ENCODE results near the gene ABCA3.

ABCA3 gene

GRCh38 chr16:2292221-2292620, 48.3 kb downstream of the ABCA3 start:
- Histone ChIP-seq H3K4me1 (ENCODE audit: control insufficient read depth in 1 of 2, insufficient read depth in 2 of 2, low read length in 2 of 2) (no peaks in the 10 kb centered on the region), H3K36me3 (ENCODE audit: control insufficient read depth in 1 of 2, insufficient read depth in 2 of 2, low read length in 2 of 2) (no peaks in the 10 kb centered on the region), H3K9ac (ENCODE audit: low read depth in 1 of 2, low read length in 2 of 2) (no peak overlapping the region), H3K9me3 (ENCODE audit: control insufficient read depth in 1 of 2, low read length in 2 of 2) (no peaks in the 10 kb centered on the region), H3K27me3 (ENCODE audit: control insufficient read depth in 1 of 2, insufficient read depth in 2 of 2, low read length in 2 of 2) (no peaks in the 10 kb centered on the region), H3K4me3 (ENCODE audit: low read depth in 1 of 2, low read length in 2 of 2) (no peak overlapping the region), H3K27ac (ENCODE audit: low read depth, low read length) (no peak overlapping the region)

GRCh38 chr16:2289282-2289681, 51.2 kb downstream of the ABCA3 start:
- H3K4me1 ChIP-seq (ENCODE audit: control insufficient read depth in 1 of 2, insufficient read depth in 2 of 2, low read length in 2 of 2) = no peaks in the 10 kb centered on the region
- H3K9ac ChIP-seq (ENCODE audit: low read depth in 1 of 2, low read length in 2 of 2) = no peak overlapping the region
- no peaks in the 10 kb centered on the region for H3K36me3 ChIP-seq (ENCODE audit: control insufficient read depth in 1 of 2, insufficient read depth in 2 of 2, low read length in 2 of 2)
- H3K9me3 ChIP-seq (ENCODE audit: control insufficient read depth in 1 of 2, low read length in 2 of 2) = no peaks in the 10 kb centered on the region
- H3K4me3 ChIP-seq (ENCODE audit: low read depth in 1 of 2, low read length in 2 of 2) = no peak overlapping the region
- no peaks in the 10 kb centered on the region for H3K27me3 ChIP-seq (ENCODE audit: control insufficient read depth in 1 of 2, insufficient read depth in 2 of 2, low read length in 2 of 2)
- no peak overlapping the region for H3K27ac ChIP-seq (ENCODE audit: low read depth, low read length)

GRCh38 chr16:2288726-2289125, 51.8 kb downstream of the ABCA3 start:
- H3K27me3 ChIP-seq (ENCODE audit: control insufficient read depth in 1 of 2, insufficient read depth in 2 of 2, low read length in 2 of 2) = no peaks in the 10 kb centered on the region
- H3K9ac ChIP-seq (ENCODE audit: low read depth in 1 of 2, low read length in 2 of 2) = no peak overlapping the region
- no peak overlapping the region for H3K4me3 ChIP-seq (ENCODE audit: low read depth in 1 of 2, low read length in 2 of 2)
- no peaks in the 10 kb centered on the region for H3K36me3 ChIP-seq (ENCODE audit: control insufficient read depth in 1 of 2, insufficient read depth in 2 of 2, low read length in 2 of 2)
- H3K9me3 ChIP-seq (ENCODE audit: control insufficient read depth in 1 of 2, low read length in 2 of 2) = no peaks in the 10 kb centered on the region
- H3K27ac ChIP-seq (ENCODE audit: low read depth, low read length) = no peak overlapping the region
- no peaks in the 10 kb centered on the region for H3K4me1 ChIP-seq (ENCODE audit: control insufficient read depth in 1 of 2, insufficient read depth in 2 of 2, low read length in 2 of 2)

- Histone ChIP-seq H3K9ac (ENCODE audit: low read depth in 1 of 2, low read length in 2 of 2) (no peak overlapping the region), H3K4me3 (ENCODE audit: low read depth in 1 of 2, low read length in 2 of 2) (no peak overlapping the region), H3K4me1 (ENCODE audit: control insufficient read depth in 1 of 2, insufficient read depth in 2 of 2, low read length in 2 of 2) (no peaks in the 10 kb centered on the region), H3K9me3 (ENCODE audit: control insufficient read depth in 1 of 2, low read length in 2 of 2) (no peaks in the 10 kb centered on the region), H3K27me3 (ENCODE audit: control insufficient read depth in 1 of 2, insufficient read depth in 2 of 2, low read length in 2 of 2) (no peaks in the 10 kb centered on the region), H3K36me3 (ENCODE audit: control insufficient read depth in 1 of 2, insufficient read depth in 2 of 2, low read length in 2 of 2) (no peaks in the 10 kb centered on the region), H3K27ac (ENCODE audit: low read depth, low read length) (no peak overlapping the region)
These were observed 52.5 kb downstream of the ABCA3 start for GRCh38 chr16:2287916-2288547.

GRCh38 chr16:2286550-2286949, 54.0 kb downstream of the ABCA3 start:
- H3K27ac ChIP-seq (ENCODE audit: low read depth, low read length) = no peak overlapping the region
- H3K36me3 ChIP-seq (ENCODE audit: control insufficient read depth in 1 of 2, insufficient read depth in 2 of 2, low read length in 2 of 2) = no peaks in the 10 kb centered on the region
- no peak overlapping the region for H3K4me3 ChIP-seq (ENCODE audit: low read depth in 1 of 2, low read length in 2 of 2)
- no peaks in the 10 kb centered on the region for H3K27me3 ChIP-seq (ENCODE audit: control insufficient read depth in 1 of 2, insufficient read depth in 2 of 2, low read length in 2 of 2)
- no peak overlapping the region for H3K9ac ChIP-seq (ENCODE audit: low read depth in 1 of 2, low read length in 2 of 2)
- no peaks in the 10 kb centered on the region for H3K4me1 ChIP-seq (ENCODE audit: control insufficient read depth in 1 of 2, insufficient read depth in 2 of 2, low read length in 2 of 2)
- no peaks in the 10 kb centered on the region for H3K9me3 ChIP-seq (ENCODE audit: control insufficient read depth in 1 of 2, low read length in 2 of 2)

GRCh38 chr16:2285731-2286191, 54.8 kb downstream of the ABCA3 start:
- Histone ChIP-seq H3K4me3 (ENCODE audit: low read depth in 1 of 2, low read length in 2 of 2) (no peak overlapping the region), H3K4me1 (ENCODE audit: control insufficient read depth in 1 of 2, insufficient read depth in 2 of 2, low read length in 2 of 2) (no peaks in the 10 kb centered on the region), H3K9ac (ENCODE audit: low read depth in 1 of 2, low read length in 2 of 2) (no peak overlapping the region), H3K9me3 (ENCODE audit: control insufficient read depth in 1 of 2, low read length in 2 of 2) (no peaks in the 10 kb centered on the region), H3K27ac (ENCODE audit: low read depth, low read length) (no peak overlapping the region), H3K27me3 (ENCODE audit: control insufficient read depth in 1 of 2, insufficient read depth in 2 of 2, low read length in 2 of 2) (no peaks in the 10 kb centered on the region), H3K36me3 (ENCODE audit: control insufficient read depth in 1 of 2, insufficient read depth in 2 of 2, low read length in 2 of 2) (no peaks in the 10 kb centered on the region)

GRCh38 chr16:2284797-2285576, 55.5 kb downstream of the ABCA3 start:
- Histone ChIP-seq H3K4me1 (ENCODE audit: control insufficient read depth in 1 of 2, insufficient read depth in 2 of 2, low read length in 2 of 2) (no peaks in the 10 kb centered on the region), H3K4me3 (ENCODE audit: low read depth in 1 of 2, low read length in 2 of 2) (no peak overlapping the region), H3K9ac (ENCODE audit: low read depth in 1 of 2, low read length in 2 of 2) (no peak overlapping the region), H3K36me3 (ENCODE audit: control insufficient read depth in 1 of 2, insufficient read depth in 2 of 2, low read length in 2 of 2) (no peaks in the 10 kb centered on the region), H3K27ac (ENCODE audit: low read depth, low read length) (no peak overlapping the region), H3K27me3 (ENCODE audit: control insufficient read depth in 1 of 2, insufficient read depth in 2 of 2, low read length in 2 of 2) (no peaks in the 10 kb centered on the region), H3K9me3 (ENCODE audit: control insufficient read depth in 1 of 2, low read length in 2 of 2) (no peaks in the 10 kb centered on the region)

GRCh38 chr16:2284001-2284770, 56.3 kb downstream of the ABCA3 start:
- H3K36me3 ChIP-seq (ENCODE audit: control insufficient read depth in 1 of 2, insufficient read depth in 2 of 2, low read length in 2 of 2) = no peaks in the 10 kb centered on the region

GRCh38 chr16:2282866-2283555, 57.5 kb downstream of the ABCA3 start:
- Histone ChIP-seq H3K27ac (ENCODE audit: low read depth, low read length) (no peak overlapping the region), H3K4me3 (ENCODE audit: low read depth in 1 of 2, low read length in 2 of 2) (no peak overlapping the region)

More at GRCh38 chr16:2284001-2284770, 56.3 kb downstream of the ABCA3 start:
- no peak overlapping the region for H3K27ac ChIP-seq (ENCODE audit: low read depth, low read length)
- H3K9me3 ChIP-seq (ENCODE audit: control insufficient read depth in 1 of 2, low read length in 2 of 2) = no peaks in the 10 kb centered on the region
- H3K4me1 ChIP-seq (ENCODE audit: control insufficient read depth in 1 of 2, insufficient read depth in 2 of 2, low read length in 2 of 2) = no peaks in the 10 kb centered on the region
- H3K9ac ChIP-seq (ENCODE audit: low read depth in 1 of 2, low read length in 2 of 2) = no peak overlapping the region
- peaks cover 0 to 1% of the 10 kb centered on the region in 2 donors for H3K27me3 ChIP-seq (ENCODE audit: control insufficient read depth in 1 of 2, insufficient read depth in 2 of 2, low read length in 2 of 2)
- H3K4me3 ChIP-seq (ENCODE audit: low read depth in 1 of 2, low read length in 2 of 2) = no peak overlapping the region

More at GRCh38 chr16:2282866-2283555, 57.5 kb downstream of the ABCA3 start:
- Histone ChIP-seq H3K27me3 (ENCODE audit: control insufficient read depth in 1 of 2, insufficient read depth in 2 of 2, low read length in 2 of 2) (peaks cover 0 to 11% of the 10 kb centered on the region in 2 donors), H3K9ac (ENCODE audit: low read depth in 1 of 2, low read length in 2 of 2) (no peak overlapping the region), H3K4me1 (ENCODE audit: control insufficient read depth in 1 of 2, insufficient read depth in 2 of 2, low read length in 2 of 2) (no peaks in the 10 kb centered on the region), H3K9me3 (ENCODE audit: control insufficient read depth in 1 of 2, low read length in 2 of 2) (no peaks in the 10 kb centered on the region), H3K36me3 (ENCODE audit: control insufficient read depth in 1 of 2, insufficient read depth in 2 of 2, low read length in 2 of 2) (no peaks in the 10 kb centered on the region)
